GM19397 (cell line): ENCODE data around the gene USP19.
A peak's percentile ranks its signal among the peaks of the same experiment; 100 is the strongest.

Experiments
- ATAC-seq: cut with Tn5 transposase; IDR thresholded peaks from one replicate; pipeline ENCODE4 v1.9.1; 2021; ENCODE audit warnings: mild to moderate bottlenecking, moderate library complexity; ENCODE audit not compliant: unreplicated experiment

The USP19 gene

GRCh38 chr3:49133226-49133951 lies 12.8 kb upstream of the USP19 start:
- no peak for ATAC-seq

GRCh38 chr3:49132437-49133225 lies 12.0 kb upstream of the USP19 start, which contains the start of gene LAMB2:
TSS of gene LAMB2 (minus strand) at chr3:49133050. CDS start at chr3:49132867, 183 bp downstream.
- ATAC-seq: no peak

- no peak for ATAC-seq
Observed at GRCh38 chr3:49132073-49132436, 11.4 kb upstream of the USP19 start.

DNA sequence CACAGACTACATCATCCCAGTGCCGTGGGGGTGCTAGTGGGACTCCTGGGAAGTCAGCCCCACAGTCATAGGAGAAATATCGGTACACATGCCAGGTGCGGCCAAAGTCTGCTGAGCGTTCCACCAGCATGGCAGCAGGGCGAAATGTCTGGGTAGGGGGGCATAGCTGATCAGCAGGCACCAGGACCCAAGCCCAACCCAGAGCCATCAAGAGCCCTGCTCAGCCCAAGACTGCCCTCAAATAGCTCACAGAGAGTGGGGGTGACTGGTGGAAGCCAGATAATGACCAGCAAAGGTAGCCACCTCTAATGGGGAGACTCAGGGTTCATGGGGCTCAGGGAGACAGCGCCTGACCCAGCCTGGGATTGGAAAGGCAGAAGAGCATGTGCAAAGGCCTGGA lies 11.0 kb upstream of the USP19 start:
- ATAC-seq: no peak

DNA sequence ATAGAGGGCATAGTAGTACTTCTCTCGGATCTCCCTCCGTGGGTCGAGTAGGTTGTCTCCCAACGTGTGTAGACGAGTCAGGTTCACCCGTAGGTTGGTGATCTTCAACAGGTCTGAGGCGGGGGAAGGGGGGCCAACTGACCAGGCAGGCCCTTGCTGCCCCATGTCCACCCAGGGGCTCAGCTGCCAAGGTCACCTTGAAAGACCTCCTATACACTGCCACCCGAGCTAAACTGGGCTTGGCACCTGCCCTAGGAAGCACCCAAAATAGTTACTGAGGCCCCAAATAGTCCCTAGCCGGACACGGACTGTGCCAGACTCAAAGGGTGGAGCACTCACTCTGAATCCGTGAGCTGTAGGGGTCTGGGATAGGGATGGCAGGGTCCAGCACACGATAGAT lies 10.4 kb upstream of the USP19 start:
- ATAC-seq: no peak

GRCh38 chr3:49124991-49125670 lies 4.5 kb upstream of the USP19 start:
- ATAC-seq: no peak

DNA sequence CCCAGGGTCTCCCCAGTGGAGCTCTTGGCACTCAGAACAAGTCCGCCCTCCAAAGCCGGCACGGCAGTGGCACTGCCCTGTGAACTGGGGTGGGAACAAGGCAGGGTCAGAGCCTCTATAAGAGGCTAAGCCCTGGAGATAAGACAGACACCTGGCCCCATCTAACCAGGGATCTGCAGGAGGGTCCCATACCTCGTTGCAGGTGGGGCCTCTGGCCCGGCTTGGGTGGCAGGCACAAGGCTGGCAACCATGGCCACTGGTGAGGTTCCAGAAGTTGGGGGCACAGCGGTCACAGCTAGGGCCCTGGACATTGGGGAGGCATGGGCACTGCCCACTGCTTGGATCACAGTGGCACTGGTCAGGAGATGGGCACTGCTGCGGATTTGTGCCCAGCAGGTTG lies 3.6 kb upstream of the USP19 start:
- no peak for ATAC-seq

DNA sequence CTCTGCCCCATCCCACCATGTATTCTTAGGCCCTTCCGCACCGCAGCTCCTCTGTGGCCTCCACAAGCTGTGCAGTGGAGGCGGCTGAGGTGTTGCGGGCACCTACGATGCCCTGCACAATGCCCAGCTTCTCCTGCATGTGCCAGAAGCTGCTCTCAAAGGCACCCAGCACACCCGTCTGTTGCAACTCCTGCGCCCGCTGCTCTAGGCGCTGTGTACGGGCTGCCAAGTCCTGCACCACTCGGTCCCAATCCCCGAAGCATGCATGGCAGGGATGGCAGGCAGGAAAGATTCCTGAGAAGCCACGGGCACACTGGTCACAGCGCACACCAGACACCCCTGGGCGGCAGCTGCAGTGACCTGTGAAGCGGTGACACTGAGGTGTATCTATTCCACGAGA lies 3.1 kb upstream of the USP19 start:
- ATAC-seq: no peak

DNA sequence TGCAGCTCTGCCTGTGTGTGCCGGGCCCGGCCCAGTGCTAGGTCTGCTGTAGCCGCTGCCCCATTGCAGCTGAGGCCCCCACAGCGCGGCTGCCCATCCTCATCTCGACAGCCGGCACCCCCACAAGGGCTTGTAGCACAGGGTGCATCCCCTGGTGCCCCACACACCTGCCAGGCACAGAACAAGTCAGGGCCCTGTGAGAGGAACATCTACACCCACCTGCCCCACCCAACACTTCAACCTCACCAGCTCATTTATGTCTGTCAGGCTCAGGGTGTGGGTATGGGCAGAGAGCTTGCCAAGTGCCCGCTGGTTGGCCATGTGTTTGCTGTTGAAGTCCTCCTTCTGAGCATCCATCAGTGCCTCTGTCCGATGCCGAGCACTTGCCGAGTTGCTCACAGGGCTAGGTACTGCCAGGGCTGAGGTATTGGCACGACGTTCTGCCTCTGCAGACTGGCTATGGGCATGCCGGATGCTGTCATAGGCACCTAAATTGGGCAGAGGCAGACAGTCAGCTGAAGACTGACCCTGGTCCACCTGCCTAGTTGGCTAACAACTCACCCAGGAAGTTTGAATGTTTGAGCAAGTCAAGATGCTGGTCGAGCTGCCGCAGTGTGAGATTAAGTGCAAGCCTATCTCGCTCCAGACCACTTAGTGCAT lies 2.4 kb upstream of the USP19 start:
- no peak for ATAC-seq

DNA sequence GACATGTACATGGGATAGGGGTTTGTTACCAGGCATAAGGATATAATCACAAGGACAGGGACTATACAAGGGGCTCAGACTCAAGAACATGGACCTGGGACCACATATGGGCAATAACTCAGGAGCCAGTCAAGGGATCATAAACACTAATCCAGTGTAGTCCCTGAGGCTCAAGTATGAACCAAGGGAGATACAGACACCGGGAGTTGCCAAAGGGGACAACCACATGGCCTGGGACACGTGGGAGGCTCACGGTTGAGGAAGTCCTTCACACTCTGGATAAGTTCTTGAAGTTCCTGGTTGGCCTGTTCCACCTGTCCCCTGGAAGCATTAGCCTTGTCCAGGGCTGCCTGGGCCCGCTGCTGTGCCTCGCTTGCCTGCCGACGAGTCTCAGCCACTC lies 1.8 kb upstream of the USP19 start:
- no peak for ATAC-seq

GRCh38 chr3:49122022-49122421 lies 1.4 kb upstream of the USP19 start:
- ATAC-seq: no peak

GRCh38 chr3:49121132-49121736 lies 611 bp upstream of the USP19 start:
- no peak for ATAC-seq

- no peak for ATAC-seq
Observed at GRCh38 chr3:49120096-49120437, 556 bp downstream of the USP19 start.

GRCh38 chr3:49119439-49119838 lies 1.2 kb downstream of the USP19 start:
- ATAC-seq: no peak

- ATAC-seq: no peak
Observed at GRCh38 chr3:49119036-49119435, 1.6 kb downstream of the USP19 start.

DNA sequence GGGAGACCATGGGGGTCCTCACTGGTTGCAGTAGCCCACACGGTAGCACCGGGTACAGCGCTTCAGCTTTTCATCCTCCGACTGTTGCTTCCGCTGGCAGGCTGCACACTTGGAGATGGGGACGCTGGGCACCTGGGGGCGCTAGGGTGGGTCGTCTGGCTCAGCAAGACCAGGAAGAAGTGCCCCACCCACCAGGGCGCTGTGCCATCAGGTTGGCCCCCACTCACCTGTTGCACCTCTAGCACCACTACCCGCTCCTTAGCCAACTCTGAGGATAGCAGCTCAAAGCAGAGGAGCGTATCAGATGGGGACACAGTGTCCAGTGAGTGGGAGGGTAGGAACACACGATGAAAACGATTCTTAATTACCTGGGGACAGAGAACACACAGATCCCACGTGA lies 8.4 kb downstream of the USP19 start:
- no peak for ATAC-seq

GRCh38 chr3:49111347-49111746 lies 9.3 kb downstream of the USP19 start:
- no peak for ATAC-seq

- no peak for ATAC-seq
Observed at GRCh38 chr3:49110780-49111179, 9.8 kb downstream of the USP19 start.

DNA sequence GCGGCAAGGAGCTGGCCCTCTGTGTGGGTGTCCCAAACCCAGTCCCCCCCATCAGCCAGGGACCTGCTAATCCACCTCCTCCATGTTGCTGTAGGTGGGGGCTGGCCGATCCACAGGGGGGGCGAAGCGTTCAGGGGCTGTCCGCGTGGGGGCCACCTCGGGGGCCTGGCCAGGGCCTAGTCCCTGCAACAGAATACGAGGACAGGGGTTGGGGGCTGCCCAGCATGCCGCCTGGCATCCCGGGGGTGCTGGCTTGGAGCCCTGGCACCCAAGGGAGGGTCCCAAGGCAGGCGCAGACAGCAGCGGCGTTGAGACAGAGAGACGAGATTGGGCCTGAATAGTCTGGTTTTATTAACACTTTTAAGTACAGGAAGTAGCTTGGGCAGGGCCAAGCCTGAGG lies 12.3 kb downstream of the USP19 start:
- no peak for ATAC-seq

DNA sequence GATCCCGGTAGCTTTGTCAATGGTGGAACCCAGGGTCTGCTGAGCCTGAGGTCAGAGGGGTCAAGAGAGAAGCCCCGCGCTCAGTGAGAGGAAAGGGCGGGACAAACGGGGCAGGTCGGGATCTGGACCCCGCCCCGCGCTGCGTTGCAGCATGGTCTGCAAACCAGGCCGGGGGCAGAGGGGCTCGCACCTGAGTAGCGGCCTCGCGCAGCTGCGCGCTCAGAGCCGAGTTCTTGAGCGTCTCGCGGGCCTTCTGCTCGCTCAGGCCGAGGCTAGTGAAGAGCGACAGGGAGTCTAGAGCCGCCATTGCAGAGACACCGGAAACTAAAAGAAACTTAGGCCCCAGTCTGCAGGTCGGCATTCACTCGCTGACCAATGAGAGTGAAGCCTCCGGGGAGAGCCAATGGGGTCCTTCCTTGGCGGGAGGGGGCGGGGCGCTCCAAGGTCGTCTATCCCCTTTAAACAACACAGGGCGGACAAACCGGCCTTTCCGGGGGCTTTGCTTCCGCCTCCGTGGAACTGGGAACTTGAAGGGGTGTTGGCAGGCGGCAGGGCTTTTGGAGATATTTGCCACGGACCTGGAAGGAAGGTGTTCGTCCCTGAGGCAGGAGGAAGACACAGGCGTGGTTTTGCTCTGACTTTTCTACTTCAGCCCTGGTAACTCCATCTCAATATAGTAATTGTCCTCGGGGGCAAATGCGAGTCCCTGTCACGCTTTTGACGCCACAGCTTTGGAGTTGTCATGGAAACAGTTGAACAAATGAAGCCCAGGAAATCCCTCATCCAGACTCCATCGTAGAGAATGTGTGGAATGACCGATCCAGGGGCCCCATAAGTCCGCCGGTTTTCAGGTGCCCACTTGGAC lies 16.0 kb downstream of the USP19 start, which contains the start of gene QARS1:
TSS of gene QARS1 (minus strand) at position 331 of the 865 bp plus-strand sequence. CDS start at position 307, 24 bp downstream.
- ATAC-seq: peak; percentile 83
